Mesendoderm (in vitro differentiated cells): ENCODE results near the gene ATP8B4.

Experiments used
- DNase-seq: peaks from one replicate; pipeline ENCODE4 v3.0.0; 2013
- H2AK5ac ChIP-seq: 2 replicates; pipeline ENCODE4 v1.6.1; 2013; ENCODE audit warnings: low read length, inconsistent platforms
- H2BK120ac ChIP-seq: 2 replicates; pipeline ENCODE4 v1.6.1; 2013; ENCODE audit warnings: low read depth, mild to moderate bottlenecking, low read length, moderate library complexity, mixed read lengths
- H2BK15ac ChIP-seq: replicated peaks from 2 replicates; pipeline ENCODE4 v1.6.1; 2013; ENCODE audit warnings: low read depth, mild to moderate bottlenecking, moderate library complexity
- H2BK5ac ChIP-seq: 2 replicates; pipeline ENCODE4 v1.6.1; 2013; ENCODE audit warnings: low read length, inconsistent platforms
- H3K18ac ChIP-seq: 2 replicates; pipeline ENCODE4 v1.6.1; 2013; ENCODE audit warnings: mild to moderate bottlenecking, low read length, mixed read lengths
- H3K23ac ChIP-seq: one replicate; pipeline ENCODE4 v1.6.1; 2013; ENCODE audit warnings: low read length
- H3K27ac ChIP-seq: 2 replicates; pipeline ENCODE4 v1.5.1; 2013; ENCODE audit warnings: low read depth, mild to moderate bottlenecking, inconsistent platforms, low read length, moderate library complexity
- H3K27me3 ChIP-seq: 2 replicates; pipeline ENCODE4 v1.6.1; 2013; ENCODE audit warnings: low read length, control low read depth, mild to moderate bottlenecking, inconsistent platforms; ENCODE audit not compliant: insufficient read depth, poor library complexity
- H3K36me3 ChIP-seq: 2 replicates; pipeline ENCODE4 v1.6.1; 2013; ENCODE audit warnings: low read length, inconsistent platforms; ENCODE audit not compliant: control insufficient read depth, insufficient read depth
- H3K4ac ChIP-seq: one replicate; pipeline ENCODE4 v1.6.1; 2013; ENCODE audit warnings: low read depth, mild to moderate bottlenecking, low read length, moderate library complexity
- H3K4me1 ChIP-seq: 2 replicates; pipeline ENCODE4 v1.6.1; 2013; ENCODE audit warnings: low read depth, low read length, inconsistent platforms; ENCODE audit not compliant: control insufficient read depth
- H3K4me2 ChIP-seq: 2 replicates; pipeline ENCODE4 v1.6.1; 2013; ENCODE audit warnings: low read length
- H3K4me3 ChIP-seq: 2 replicates; pipeline ENCODE4 v1.5.1; 2013; ENCODE audit warnings: mild to moderate bottlenecking, low read length
- H3K56ac ChIP-seq: one replicate; pipeline ENCODE4 v1.6.1; 2013; ENCODE audit warnings: low read length
- H3K79me1 ChIP-seq: 2 replicates; pipeline ENCODE4 v1.6.1; 2013; ENCODE audit warnings: low read length, inconsistent platforms
- H3K79me2 ChIP-seq: 2 replicates; pipeline ENCODE4 v1.6.1; 2013; ENCODE audit warnings: mild to moderate bottlenecking, low read length; ENCODE audit not compliant: control insufficient read depth, insufficient read depth
- H3K9ac ChIP-seq: 2 replicates; pipeline ENCODE4 v1.6.1; 2013; ENCODE audit warnings: low read length, inconsistent platforms
- H4K5ac ChIP-seq: one replicate; pipeline ENCODE4 v1.6.1; 2013; ENCODE audit warnings: low read length
- H4K8ac ChIP-seq: one replicate; pipeline ENCODE4 v1.6.1; 2013; ENCODE audit warnings: low read depth, mild to moderate bottlenecking, control low read depth, low read length, moderate library complexity
- WGBS: extraction: QIAGEN DNeasy Blood & Tissue Kit; methylation state at CpG from one replicate; pipeline ENCODE4 v1.1.7; 2013; ENCODE audit warnings: low lambda C conversion rate, missing lambda C conversion rate; ENCODE audit not compliant: insufficient coverage; ENCODE audit errors: extremely low coverage; 5-methylcytosine and 5-hydroxymethylcytosine counted together

The ATP8B4 gene

DNA sequence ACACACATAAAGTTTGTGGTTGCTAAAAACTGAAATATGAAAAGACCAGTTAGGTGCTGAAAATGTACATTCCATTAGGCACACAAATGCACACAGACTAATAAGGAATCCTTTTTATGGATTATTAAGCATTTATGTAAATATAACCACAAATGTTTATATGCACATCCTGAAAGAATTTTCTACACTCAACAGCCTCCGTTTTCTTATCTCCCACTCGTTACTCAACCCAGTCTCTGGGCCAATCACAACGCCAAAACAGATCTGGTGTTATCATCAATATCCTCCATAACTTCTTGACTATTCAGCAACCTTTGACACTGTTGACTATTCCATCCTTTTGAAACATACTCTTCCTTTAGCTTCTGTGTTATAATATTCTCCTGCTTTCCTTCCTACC lies 136.4 kb downstream of the ATP8B4 start:
- no peak overlapping the region for H3K27ac ChIP-seq
- H2BK5ac ChIP-seq, result no peak overlapping the region
- H3K4ac ChIP-seq, result no peak overlapping the region
- no peaks in the 10 kb centered on the region for H3K27me3 ChIP-seq
- no peak overlapping the region for H3K56ac ChIP-seq
- no peak overlapping the region for H3K23ac ChIP-seq
- no peaks in the 10 kb centered on the region for H3K79me2 ChIP-seq
- WGBS, result no CpG with 5 or more reads among the region's 3 CpGs
- no peak overlapping the region for H3K4me3 ChIP-seq
- DNase-seq, result no peak
- no peak overlapping the region for H4K5ac ChIP-seq
- H3K18ac ChIP-seq, result no peak overlapping the region
- H2BK120ac ChIP-seq, result no peak overlapping the region
- no peak overlapping the region for H4K8ac ChIP-seq
- no peak overlapping the region for H2AK5ac ChIP-seq
- no peak overlapping the region for H3K4me2 ChIP-seq
- H3K9ac ChIP-seq, result no peak overlapping the region
- no peak overlapping the region for H2BK15ac ChIP-seq
- no peaks in the 10 kb centered on the region for H3K79me1 ChIP-seq
- H3K4me1 ChIP-seq, result no peaks in the 10 kb centered on the region
- H3K36me3 ChIP-seq, result no peaks in the 10 kb centered on the region

GRCh38 chr15:49979705-49980382 lies 139.2 kb downstream of the ATP8B4 start:
- no peak overlapping the region for H3K4ac ChIP-seq
- H3K23ac ChIP-seq, result no peak overlapping the region
- H3K79me1 ChIP-seq, result no peaks in the 10 kb centered on the region
- H4K5ac ChIP-seq, result no peak overlapping the region
- H3K9ac ChIP-seq, result no peak overlapping the region
- H3K79me2 ChIP-seq, result no peaks in the 10 kb centered on the region
- H2AK5ac ChIP-seq, result no peak overlapping the region
- H3K36me3 ChIP-seq, result no peaks in the 10 kb centered on the region
- H3K18ac ChIP-seq, result no peak overlapping the region
- no peak for DNase-seq
- no peak overlapping the region for H2BK15ac ChIP-seq
- H3K4me2 ChIP-seq, result no peak overlapping the region
- H3K4me1 ChIP-seq, result no peaks in the 10 kb centered on the region
- H2BK120ac ChIP-seq, result no peak overlapping the region
- H4K8ac ChIP-seq, result no peak overlapping the region
- WGBS, result no CpG with 5 or more reads among the region's 2 CpGs
- H2BK5ac ChIP-seq, result no peak overlapping the region
- H3K27me3 ChIP-seq, result no peaks in the 10 kb centered on the region
- no peak overlapping the region for H3K4me3 ChIP-seq
- H3K56ac ChIP-seq, result no peak overlapping the region
- H3K27ac ChIP-seq, result no peak overlapping the region

- no peak overlapping the region for H4K5ac ChIP-seq
- no peaks in the 10 kb centered on the region for H3K4me1 ChIP-seq
- no peak overlapping the region for H3K23ac ChIP-seq
- no peak for DNase-seq
- no peak overlapping the region for H2BK120ac ChIP-seq
- no peaks in the 10 kb centered on the region for H3K79me2 ChIP-seq
- H4K8ac ChIP-seq, result no peak overlapping the region
- no peak overlapping the region for H3K18ac ChIP-seq
- H3K36me3 ChIP-seq, result no peaks in the 10 kb centered on the region
- H2BK5ac ChIP-seq, result no peak overlapping the region
- no peak overlapping the region for H3K4ac ChIP-seq
- H3K56ac ChIP-seq, result no peak overlapping the region
- no CpG with 5 or more reads among the region's 2 CpGs for WGBS
- no peak overlapping the region for H3K27ac ChIP-seq
- no peak overlapping the region for H2BK15ac ChIP-seq
- no peak overlapping the region for H2AK5ac ChIP-seq
- H3K27me3 ChIP-seq, result no peaks in the 10 kb centered on the region
- no peak overlapping the region for H3K4me3 ChIP-seq
- no peak overlapping the region for H3K9ac ChIP-seq
- H3K79me1 ChIP-seq, result no peaks in the 10 kb centered on the region
- H3K4me2 ChIP-seq, result no peak overlapping the region
Observed at GRCh38 chr15:49978121-49978520, 140.9 kb downstream of the ATP8B4 start.

- H2BK15ac ChIP-seq, result no peak overlapping the region
- no peak overlapping the region for H3K27ac ChIP-seq
- H3K56ac ChIP-seq, result no peak overlapping the region
- H3K9ac ChIP-seq, result no peak overlapping the region
- no peaks in the 10 kb centered on the region for H3K79me2 ChIP-seq
- H3K36me3 ChIP-seq, result no peaks in the 10 kb centered on the region
- no peak overlapping the region for H4K5ac ChIP-seq
- no peak overlapping the region for H2BK5ac ChIP-seq
- H3K27me3 ChIP-seq, result no peaks in the 10 kb centered on the region
- no peak overlapping the region for H3K4ac ChIP-seq
- WGBS, result no CpG with 5 or more reads among the region's 1 CpG
- no peak overlapping the region for H2BK120ac ChIP-seq
- H3K4me3 ChIP-seq, result no peak overlapping the region
- no peak overlapping the region for H3K23ac ChIP-seq
- no peak overlapping the region for H4K8ac ChIP-seq
- no peak for DNase-seq
- H3K4me1 ChIP-seq, result no peaks in the 10 kb centered on the region
- H3K79me1 ChIP-seq, result no peaks in the 10 kb centered on the region
- H3K18ac ChIP-seq, result no peak overlapping the region
- no peak overlapping the region for H2AK5ac ChIP-seq
- H3K4me2 ChIP-seq, result no peak overlapping the region
Observed at GRCh38 chr15:49977306-49977705, 141.7 kb downstream of the ATP8B4 start.

GRCh38 chr15:49964551-49964950 lies 154.5 kb downstream of the ATP8B4 start:
- no peak overlapping the region for H3K4me2 ChIP-seq
- H3K4ac ChIP-seq, result no peak overlapping the region
- H3K18ac ChIP-seq, result no peak overlapping the region
- no peak overlapping the region for H2BK15ac ChIP-seq
- H3K79me1 ChIP-seq, result no peaks in the 10 kb centered on the region
- no peak overlapping the region for H3K56ac ChIP-seq
- no peak overlapping the region for H4K8ac ChIP-seq
- H3K27me3 ChIP-seq, result no peaks in the 10 kb centered on the region
- no peak overlapping the region for H3K9ac ChIP-seq
- no peak overlapping the region for H2BK5ac ChIP-seq
- no peak overlapping the region for H3K4me3 ChIP-seq
- H2AK5ac ChIP-seq, result no peak overlapping the region
- WGBS, result no CpG with 5 or more reads among the region's 1 CpG
- H3K36me3 ChIP-seq, result no peaks in the 10 kb centered on the region
- H3K27ac ChIP-seq, result no peak overlapping the region
- H3K23ac ChIP-seq, result no peak overlapping the region
- DNase-seq, result no peak
- H2BK120ac ChIP-seq, result no peak overlapping the region
- H4K5ac ChIP-seq, result no peak overlapping the region
- no peaks in the 10 kb centered on the region for H3K4me1 ChIP-seq
- no peaks in the 10 kb centered on the region for H3K79me2 ChIP-seq

DNA sequence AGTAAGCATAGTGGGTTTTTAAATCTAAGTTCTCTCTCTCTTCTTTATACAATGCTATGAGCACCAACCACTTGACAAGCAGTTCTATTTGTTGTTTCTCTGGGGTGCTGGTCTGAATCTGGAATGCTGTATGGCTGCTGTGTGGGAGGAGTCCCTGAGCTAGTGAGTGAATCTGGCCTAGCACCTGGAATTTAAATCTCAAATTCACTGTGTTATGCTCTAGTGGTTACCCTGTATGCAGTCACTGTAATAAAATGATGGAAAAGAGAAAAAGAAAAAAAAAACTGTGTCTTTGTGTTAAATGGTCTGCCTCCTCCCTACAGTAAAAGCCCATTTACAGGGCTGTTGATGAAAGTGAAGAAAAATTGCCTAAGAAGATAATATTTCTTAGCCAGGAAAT lies 155.0 kb downstream of the ATP8B4 start:
- Histone ChIP-seq H3K9ac (no peak overlapping the region), H4K8ac (no peak overlapping the region), H2BK5ac (no peak overlapping the region), H2BK15ac (no peak overlapping the region), H2BK120ac (no peak overlapping the region), H3K27me3 (no peaks in the 10 kb centered on the region), H2AK5ac (no peak overlapping the region), H3K18ac (no peak overlapping the region), H4K5ac (no peak overlapping the region), H3K4ac (no peak overlapping the region), H3K4me2 (no peak overlapping the region), H3K79me1 (no peaks in the 10 kb centered on the region), H3K36me3 (no peaks in the 10 kb centered on the region), H3K23ac (no peak overlapping the region), H3K56ac (no peak overlapping the region), H3K4me3 (no peak overlapping the region), H3K27ac (no peak overlapping the region), H3K4me1 (no peaks in the 10 kb centered on the region), H3K79me2 (no peaks in the 10 kb centered on the region)
- no peak for DNase-seq
